Keratinocyte (primary cell): ENCODE measurements around the gene SYNDIG1. TPM values are rescaled to one million over a fixed set of nuclear protein-coding genes. Genes with fewer than 3 reads are reported as not detected.
"Not testable (repeated sequence)": the region's sequence is repeated elsewhere in the genome, so short reads cannot be mapped to it uniquely, and the experiment has no call there.

Source experiments
- DNase-seq: peaks from one replicate; pipeline ENCODE4 v3.0.0-alpha.2; 2011; ENCODE audit warnings: low read depth, missing footprints, low spot score
- FAIRE-seq: peaks from 2 replicates; lab custom pipeline; 2011; peaks lifted over from hg19 to GRCh38; lab: Jason Lieb, UNC
- H2AFZ ChIP-seq: 2 replicates; pipeline ENCODE4 v1.6.0; 2012; ENCODE audit warnings: low read length, control low read depth, inconsistent platforms; ENCODE audit not compliant: control insufficient read depth
- H3K27ac ChIP-seq: 2 replicates; pipeline ENCODE4 v1.5.1; 2011; ENCODE audit warnings: low read length; ENCODE audit not compliant: control insufficient read depth, insufficient read depth
- H3K27me3 ChIP-seq: 3 replicates; pipeline ENCODE4 v1.6.0; 2011; ENCODE audit warnings: low read length; ENCODE audit not compliant: control insufficient read depth, insufficient read depth; ENCODE audit errors: extremely low read depth
- H3K36me3 ChIP-seq, 2 experiments: 2 replicates in 1 of 2; 3 replicates in 1 of 2; pipeline ENCODE4 v1.5.1; 2011; ENCODE audit warnings: low read length in 2 of 2, mild to moderate bottlenecking in 1 of 2; ENCODE audit not compliant: control insufficient read depth in 2 of 2, insufficient read depth in 2 of 2; ENCODE audit errors: extremely low read depth in 1 of 2
- H3K4me1 ChIP-seq: 3 replicates; pipeline ENCODE4 v1.5.1; 2011; ENCODE audit warnings: low read length; ENCODE audit not compliant: control insufficient read depth, insufficient read depth; ENCODE audit errors: extremely low read depth
- H3K4me2 ChIP-seq: 3 replicates; pipeline ENCODE4 v1.6.0; 2011; ENCODE audit warnings: low read depth, low read length; ENCODE audit not compliant: control insufficient read depth, insufficient read depth; ENCODE audit errors: extremely low read depth
- H3K4me3 ChIP-seq, 3 experiments: fragments of 200-600 bp in 1 of 3; sonication (generic) in 1 of 3; 2 replicates in 2 of 3; 3 replicates in 1 of 3; pipeline ENCODE4 v1.5.1; 2011 to 2016; ENCODE audit warnings: low read length in 3 of 3, mild to moderate bottlenecking in 3 of 3, control low read depth in 2 of 3, inconsistent platforms in 1 of 3, low read depth in 1 of 3, mixed read lengths in 1 of 3, mixed run types in 1 of 3, moderate library complexity in 1 of 3; ENCODE audit not compliant: control insufficient read depth in 2 of 3, insufficient read depth in 2 of 3; ENCODE audit errors: extremely low read depth in 1 of 3
- H3K79me2 ChIP-seq: 2 replicates; pipeline ENCODE4 v1.6.0; 2012; ENCODE audit warnings: low read length; ENCODE audit not compliant: control insufficient read depth, insufficient read depth
- H3K9ac ChIP-seq: 3 replicates; pipeline ENCODE4 v1.6.0; 2011; ENCODE audit warnings: low read length; ENCODE audit not compliant: control insufficient read depth, insufficient read depth; ENCODE audit errors: extremely low read depth
- H3K9me1 ChIP-seq: 3 replicates; pipeline ENCODE4 v1.6.0; 2011; ENCODE audit warnings: low read length; ENCODE audit not compliant: control insufficient read depth, insufficient read depth; ENCODE audit errors: extremely low read depth
- H3K9me3 ChIP-seq: 2 replicates; pipeline ENCODE4 v1.5.1; 2012; ENCODE audit warnings: low read depth, low read length; ENCODE audit not compliant: control insufficient read depth
- H4K20me1 ChIP-seq: 3 replicates; pipeline ENCODE4 v1.6.0; 2011; ENCODE audit warnings: low read length; ENCODE audit not compliant: control insufficient read depth, insufficient read depth; ENCODE audit errors: extremely low read depth
- EZH2 ChIP-seq: IDR thresholded peaks from one replicate; pipeline ENCODE4 v1.6.1; 2012; ENCODE audit warnings: inconsistent platforms, mild to moderate bottlenecking, low read length, moderate library complexity
- dilution Hi-C: fragments of 300-500 bp; cut with MboI; formaldehyde crosslinking; loops from one replicate; pipeline ENCODE4 v1.7.0; 2020; ENCODE audit warnings: low sequenced_read_pairs; ENCODE audit not compliant: extremely low pct_ligation_motif_present
- polyA plus RNA-seq, 5 experiments: library from polyadenylated mRNA; depleted of rRNA in 3 of 5; stranded (reverse) in 3 of 5; stranded (forward) in 1 of 5; unstranded in 1 of 5; fragments of >200 nt; gene quantifications; 1 replicate in 1 of 5; 2 replicates in 3 of 5; 3 replicates in 1 of 5; pipeline versions ENCODE4 v1.2.1 to v1.2.3, GENCODE V29; 2011 to 2012; ENCODE audit warnings: missing spikeins in 2 of 5, low read depth in 1 of 5, low replicate concordance in 1 of 5
- TF ChIP-seq, protein P1 (sequence below), 3 experiments: IDR thresholded peaks in 1 of 3; conservative IDR thresholded peaks in 1 of 3; optimal IDR thresholded peaks in 1 of 3; 2 replicates in 2 of 3; 3 replicates in 1 of 3; pipeline versions ENCODE3 to v1.5.1; 2011; ENCODE audit warnings: low read length in 3 of 3, mild to moderate bottlenecking in 3 of 3, moderate library complexity in 2 of 3, control low read depth in 1 of 3, inconsistent platforms in 1 of 3; ENCODE audit not compliant: insufficient read depth in 2 of 3; ENCODE audit errors: extremely low read depth in 1 of 3

Gene SYNDIG1
- polyA plus RNA-seq, 1 donor (not counting 4 experiments of a cell fraction or from before 2014, with no cell fraction given) = 0.38 TPM

GRCh38 chr20:24622856-24623255 is 153.4 kb downstream of the SYNDIG1 start:
- FAIRE-seq = no peak
- dilution Hi-C loops = no loop called here

DNA sequence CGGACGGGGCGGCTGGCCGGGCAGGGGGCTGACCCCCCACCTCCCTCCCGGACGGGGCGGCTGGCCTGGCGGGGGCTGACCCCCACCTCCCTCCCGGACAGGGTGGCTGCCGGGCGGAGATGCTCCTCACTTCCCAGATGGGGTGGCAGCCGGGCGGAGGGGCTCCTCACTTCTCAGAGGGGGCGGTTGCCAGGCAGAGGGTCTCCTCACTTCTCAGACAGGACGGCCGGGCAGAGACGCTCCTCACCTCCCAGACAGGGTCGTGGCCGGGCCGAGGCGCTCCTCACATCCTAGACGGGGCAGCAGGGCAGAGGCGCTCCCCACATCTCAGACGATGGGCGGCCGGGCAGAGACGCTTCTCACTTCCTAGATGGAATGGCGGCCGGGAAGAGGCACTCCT is 156.7 kb downstream of the SYNDIG1 start:
- H3K4me1 ChIP-seq, FAIRE-seq, H3K4me2 ChIP-seq, H3K27ac ChIP-seq, DNase-seq, H3K79me2 ChIP-seq, dilution Hi-C loops, H3K4me3 ChIP-seq, H3K9ac ChIP-seq, H2AFZ ChIP-seq, H4K20me1 ChIP-seq, H3K36me3 ChIP-seq, H3K27me3 ChIP-seq, H3K9me3 ChIP-seq, H3K9me1 ChIP-seq: not testable (repeated sequence)

More at GRCh38 chr20:24622856-24623255, 153.4 kb downstream of the SYNDIG1 start:
- H3K79me2 ChIP-seq = no peaks in the 10 kb centered on the region
- DNase-seq = no peak
- no peaks in the 10 kb centered on the region for H3K4me1 ChIP-seq
- no peaks in the 10 kb centered on the region for H3K27me3 ChIP-seq
- H3K9me1 ChIP-seq = no peaks in the 10 kb centered on the region
- H3K9ac ChIP-seq = no peak overlapping the region
- H3K4me2 ChIP-seq = no peak overlapping the region
- TF ChIP-seq, protein P1, sequence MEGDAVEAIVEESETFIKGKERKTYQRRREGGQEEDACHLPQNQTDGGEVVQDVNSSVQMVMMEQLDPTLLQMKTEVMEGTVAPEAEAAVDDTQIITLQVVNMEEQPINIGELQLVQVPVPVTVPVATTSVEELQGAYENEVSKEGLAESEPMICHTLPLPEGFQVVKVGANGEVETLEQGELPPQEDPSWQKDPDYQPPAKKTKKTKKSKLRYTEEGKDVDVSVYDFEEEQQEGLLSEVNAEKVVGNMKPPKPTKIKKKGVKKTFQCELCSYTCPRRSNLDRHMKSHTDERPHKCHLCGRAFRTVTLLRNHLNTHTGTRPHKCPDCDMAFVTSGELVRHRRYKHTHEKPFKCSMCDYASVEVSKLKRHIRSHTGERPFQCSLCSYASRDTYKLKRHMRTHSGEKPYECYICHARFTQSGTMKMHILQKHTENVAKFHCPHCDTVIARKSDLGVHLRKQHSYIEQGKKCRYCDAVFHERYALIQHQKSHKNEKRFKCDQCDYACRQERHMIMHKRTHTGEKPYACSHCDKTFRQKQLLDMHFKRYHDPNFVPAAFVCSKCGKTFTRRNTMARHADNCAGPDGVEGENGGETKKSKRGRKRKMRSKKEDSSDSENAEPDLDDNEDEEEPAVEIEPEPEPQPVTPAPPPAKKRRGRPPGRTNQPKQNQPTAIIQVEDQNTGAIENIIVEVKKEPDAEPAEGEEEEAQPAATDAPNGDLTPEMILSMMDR (optimal IDR thresholded peaks at IDR 0.05 in 1 of 3, IDR thresholded peaks at IDR 0.05 in 1 of 3, conservative IDR thresholded peaks at IDR 0.05 in 1 of 3; ENCODE audit: extremely low read depth in 1 of 3, insufficient read depth in 2 of 3, low read length in 3 of 3) = no peak
- TF ChIP-seq EZH2 = no peak
- H3K4me3 ChIP-seq = no peak overlapping the region
- no peak overlapping the region for H3K27ac ChIP-seq
- no peaks in the 10 kb centered on the region for H4K20me1 ChIP-seq
- no peaks in the 10 kb centered on the region for H3K36me3 ChIP-seq
- H2AFZ ChIP-seq = no peak overlapping the region
- H3K9me3 ChIP-seq = no peaks in the 10 kb centered on the region

DNA sequence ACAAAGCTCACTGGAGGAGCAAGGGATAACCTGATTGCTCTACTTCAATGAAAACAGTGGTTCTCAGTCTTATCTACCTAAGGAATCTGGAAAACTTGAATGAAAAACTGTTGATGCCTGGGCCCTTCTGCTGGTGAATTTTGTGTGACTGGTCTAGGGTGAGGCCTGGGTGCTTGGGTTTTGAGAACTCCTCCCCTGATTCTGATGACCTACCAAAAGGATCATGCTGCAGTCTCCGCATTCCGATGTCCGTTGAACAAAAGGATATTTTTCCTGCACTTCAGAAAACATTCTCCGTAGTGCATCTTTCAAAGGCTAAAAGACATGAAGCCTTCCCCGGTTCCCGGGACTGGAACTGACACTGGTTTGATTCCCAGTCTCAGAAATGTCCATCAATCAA is 157.9 kb downstream of the SYNDIG1 start:
- Histone ChIP-seq H3K36me3 (no peaks in the 10 kb centered on the region), H2AFZ (no peak overlapping the region), H3K4me2 (no peak overlapping the region), H3K4me1 (no peaks in the 10 kb centered on the region), H3K9me1 (no peaks in the 10 kb centered on the region), H4K20me1 (no peaks in the 10 kb centered on the region), H3K4me3 (no peak overlapping the region), H3K27me3 (no peaks in the 10 kb centered on the region), H3K9me3 (no peaks in the 10 kb centered on the region), H3K79me2 (no peaks in the 10 kb centered on the region), H3K27ac (no peak overlapping the region), H3K9ac (no peak overlapping the region)
- TF ChIP-seq, protein P1 (optimal IDR thresholded peaks at IDR 0.05 in 1 of 3, IDR thresholded peaks at IDR 0.05 in 1 of 3, conservative IDR thresholded peaks at IDR 0.05 in 1 of 3; ENCODE audit: extremely low read depth in 1 of 3, insufficient read depth in 2 of 3, low read length in 3 of 3) = no peak
- TF ChIP-seq EZH2 = no peak
- dilution Hi-C loops = no loop called here
- FAIRE-seq (no peak), DNase-seq (no peak)
